ENCODE measurements around the gene AURKAIP1. TPM values are rescaled to one million over a fixed set of nuclear protein-coding genes. Genes with fewer than 3 reads are reported as not detected.

The AURKAIP1 gene
- total and polyA plus RNA-seq, 4 donors: 38.4 to 175 (median 97.7) TPM

- WGBS: 93% methylated on average over 40 of the region's 40 CpGs
- H3K27ac ChIP-seq (ENCODE audit: low read depth in 1 of 2, low read length in 2 of 2): no peak overlapping the region
- no peak for DNase-seq (ENCODE audit: low spot score)
- no peaks in the 10 kb centered on the region for H3K9me3 ChIP-seq (ENCODE audit: control insufficient read depth in 4 of 4, low read length in 3 of 4)
- peaks cover 12 to 38% (median 26%) of the 10 kb centered on the region in 4 donors for H3K4me1 ChIP-seq (ENCODE audit: control insufficient read depth in 4 of 4, insufficient read depth in 4 of 4, low read length in 3 of 4)
- H3K27me3 ChIP-seq (ENCODE audit: control insufficient read depth in 4 of 4, insufficient read depth in 4 of 4, low read length in 3 of 4): no peaks in the 10 kb centered on the region
- no peak overlapping the region for H3K4me3 ChIP-seq (ENCODE audit: low read depth in 1 of 3, low read length in 3 of 3)
- peaks cover 0 to 11% (median 6%) of the 10 kb centered on the region in 4 donors for H3K36me3 ChIP-seq (ENCODE audit: control insufficient read depth in 4 of 4, insufficient read depth in 3 of 4, low read depth in 1 of 4, low read length in 3 of 4)
- TF ChIP-seq YY1 (IDR thresholded peaks at IDR 0.05): no peak
- TF ChIP-seq CTCF (IDR thresholded peaks at IDR 0.05; ENCODE audit: low read depth, low read length, missing input control): no peak
- TF ChIP-seq RXRA (IDR thresholded peaks at IDR 0.05): no peak
- no peak for TF ChIP-seq EGR1 (IDR thresholded peaks at IDR 0.05; ENCODE audit: low read depth in 2 of 2)
- TF ChIP-seq HNF4G (IDR thresholded peaks at IDR 0.05): no peak
- TF ChIP-seq SP1 (IDR thresholded peaks at IDR 0.05): no peak
- no peak for TF ChIP-seq TAF1 (conservative IDR thresholded peaks at IDR 0.05)
- TF ChIP-seq ATF3 (IDR thresholded peaks at IDR 0.05): no peak
- TF ChIP-seq RAD21 (IDR thresholded peaks at IDR 0.05): no peak
- TF ChIP-seq REST (IDR thresholded peaks at IDR 0.05): no peak
- TF ChIP-seq GABPA (IDR thresholded peaks at IDR 0.05 in 1 of 2, conservative IDR thresholded peaks at IDR 0.05 in 1 of 2): no peak
- no peak for TF ChIP-seq MAX (IDR thresholded peaks at IDR 0.05)
- no peak for TF ChIP-seq JUND (IDR thresholded peaks at IDR 0.05)
- no peak for TF ChIP-seq FOXA2 (IDR thresholded peaks at IDR 0.05)
- TF ChIP-seq HNF4A (conservative IDR thresholded peaks at IDR 0.05): no peak
- no peak for TF ChIP-seq ZBTB33 (IDR thresholded peaks at IDR 0.05)
- TF ChIP-seq NR2F2 (IDR thresholded peaks at IDR 0.05): no peak
- no peak for TF ChIP-seq FOXA1 (IDR thresholded peaks at IDR 0.05)
- H3K9ac ChIP-seq (ENCODE audit: low read depth in 1 of 2, low read length in 2 of 2): no peak overlapping the region
Measured at GRCh38 chr1:1327291-1327690, 47.7 kb downstream of the AURKAIP1 start.

All from liver (tissue), 9 donors.